NCI-H2029 (cell line): ENCODE measurements around the gene ARHGEF39.

Experiments
- DNase-seq: peaks from one replicate; lab custom pipeline; 2025; lab: John Stamatoyannopoulos, UW

Gene ARHGEF39

GRCh38 chr9:35691334-35691650 lies 26.3 kb upstream of the ARHGEF39 start:
- no peak for DNase-seq

DNA sequence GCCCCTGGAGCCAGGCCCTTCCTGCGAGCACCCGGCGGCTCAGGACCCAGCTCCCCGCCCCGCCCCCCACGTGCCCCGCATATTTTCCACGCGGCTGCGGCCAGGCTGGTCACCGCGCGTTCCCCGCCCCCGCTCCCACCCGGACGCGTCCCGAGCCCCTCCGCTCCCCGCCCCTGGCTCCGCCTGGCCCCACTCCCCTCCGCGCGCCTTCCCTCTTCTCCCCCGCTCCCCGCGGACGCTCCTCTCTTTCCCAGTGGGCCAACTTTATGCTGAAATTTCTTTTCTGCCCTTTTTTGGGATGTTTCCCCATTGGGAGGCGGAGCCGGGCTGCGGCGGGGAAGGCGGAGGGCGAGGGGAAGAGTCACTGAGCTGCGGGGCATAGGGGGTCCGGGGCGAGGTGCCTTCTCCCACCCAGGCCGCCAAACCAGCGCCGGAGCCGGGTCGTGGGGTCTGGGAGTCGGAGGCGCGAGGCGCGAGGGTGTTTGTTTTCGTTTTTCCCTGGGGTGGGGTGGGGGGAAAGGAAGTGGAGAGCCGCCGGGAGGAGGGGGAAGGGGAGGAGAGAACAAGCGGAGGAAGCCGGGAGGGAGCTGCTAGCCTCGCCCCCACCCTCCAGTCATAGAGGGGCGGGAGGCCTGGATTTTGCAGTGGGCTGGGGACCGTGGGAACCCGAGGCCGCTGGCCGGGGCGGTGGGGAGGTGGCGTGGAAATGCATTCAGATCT lies 25.8 kb upstream of the ARHGEF39 start:
- peak; percentile 30 for DNase-seq

DNA sequence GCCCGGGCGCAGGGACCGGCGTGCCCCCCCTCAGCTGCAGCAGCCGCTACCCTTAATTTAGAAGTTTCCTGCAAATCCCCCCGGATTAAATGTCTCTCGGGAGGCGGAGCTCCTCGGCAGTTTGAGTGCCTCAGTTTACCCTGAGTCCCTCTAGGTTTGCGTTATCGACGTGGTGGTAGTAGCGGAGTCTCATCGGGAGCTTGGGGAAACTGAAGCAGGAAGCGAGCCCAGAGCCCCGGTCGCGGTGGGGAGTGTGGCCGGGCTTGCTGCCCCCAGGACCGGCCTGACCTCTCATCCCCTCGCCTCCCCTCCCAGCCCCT lies 25.3 kb upstream of the ARHGEF39 start:
- DNase-seq, result no peak

DNA sequence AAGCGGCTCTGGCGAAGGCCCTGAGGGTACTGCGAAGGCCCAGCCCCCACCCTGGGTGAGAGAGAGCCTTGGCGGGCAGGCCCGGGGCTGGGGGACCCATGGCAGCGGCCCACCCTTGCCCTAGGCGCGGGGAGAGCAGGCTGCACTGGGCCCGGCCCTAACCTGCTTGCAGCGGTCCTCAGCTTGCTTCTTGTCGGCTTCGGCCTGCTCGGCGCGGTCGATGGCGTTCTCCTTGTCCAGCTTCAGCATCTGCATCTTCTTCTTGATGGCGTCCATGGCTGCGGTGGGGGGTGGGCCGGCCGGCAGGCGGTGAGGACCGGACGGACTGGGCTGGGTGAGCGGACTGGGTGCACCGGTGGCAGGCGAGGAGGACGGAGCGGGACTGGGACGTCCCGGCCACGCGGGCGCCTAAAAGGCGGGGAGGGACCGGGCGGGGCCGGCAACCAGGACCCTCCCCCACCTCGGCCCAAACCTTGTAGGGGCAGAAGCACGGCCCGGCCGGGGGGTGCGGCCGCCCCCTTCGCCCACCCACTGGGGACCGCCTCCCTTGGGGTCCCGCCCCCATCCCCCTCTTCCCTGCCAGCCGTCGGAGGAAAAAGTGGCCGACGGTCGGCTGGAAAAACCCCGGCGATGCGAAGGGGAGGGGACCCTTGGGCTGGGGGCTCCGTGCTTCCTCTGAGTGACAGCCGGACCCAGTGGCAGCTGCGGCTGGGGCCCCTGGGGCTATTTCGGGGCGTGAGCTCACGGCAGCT lies 24.7 kb upstream of the ARHGEF39 start, which contains the start of gene TPM2:
Gene TPM2, minus strand, starts transcription at position 384 of the 752 bp plus-strand sequence. Its CDS starts 108 bp downstream, at position 276.
- no peak for DNase-seq

- DNase-seq, result no peak
Measured at GRCh38 chr9:35688558-35689541, 23.9 kb upstream of the ARHGEF39 start.

- no peak for DNase-seq
Measured at GRCh38 chr9:35687972-35688557, 23.1 kb upstream of the ARHGEF39 start.

DNA sequence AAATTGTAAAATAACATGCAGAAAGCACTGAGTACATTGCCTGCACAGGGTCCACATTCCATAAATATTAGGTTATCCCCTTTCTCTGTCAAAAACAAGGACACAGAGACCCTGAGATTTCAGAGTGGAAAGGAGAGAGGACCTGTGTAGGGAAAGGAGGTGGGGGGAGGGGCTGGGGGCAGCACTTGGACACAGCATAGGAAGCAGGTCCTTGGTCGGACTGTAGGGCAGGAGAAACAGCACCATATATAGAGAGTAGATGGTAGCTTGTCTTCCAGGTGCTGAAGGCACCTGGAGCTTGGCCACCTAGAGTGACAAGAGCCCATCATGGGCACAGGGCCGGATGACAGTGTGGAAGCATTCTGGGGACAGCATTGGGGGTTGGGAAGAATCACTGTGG lies 22.3 kb upstream of the ARHGEF39 start:
- DNase-seq, result no peak

- DNase-seq, result no peak
Measured at GRCh38 chr9:35686222-35687203, 21.5 kb upstream of the ARHGEF39 start.

GRCh38 chr9:35685506-35685905 lies 20.5 kb upstream of the ARHGEF39 start:
- no peak for DNase-seq

DNA sequence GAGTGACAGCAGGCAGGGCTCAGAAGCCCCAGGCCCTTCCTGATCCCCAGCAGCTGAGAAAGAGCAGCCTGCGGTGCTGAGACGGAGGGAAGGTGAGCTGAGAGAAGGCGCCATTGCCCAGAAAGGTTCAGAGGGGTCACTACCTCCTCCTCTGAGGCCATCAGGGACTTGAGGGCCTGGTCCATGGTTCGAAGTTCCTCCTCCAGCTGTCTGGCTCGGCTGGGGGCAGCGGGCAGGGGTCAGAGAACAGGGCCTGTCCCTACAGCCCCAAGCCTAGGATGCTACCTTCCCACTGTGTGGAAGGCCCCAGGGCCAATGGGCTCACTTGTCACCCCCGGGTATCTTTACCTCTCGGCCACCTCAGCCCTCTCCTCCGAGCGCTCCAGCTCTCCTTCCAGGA lies 19.9 kb upstream of the ARHGEF39 start:
- no peak for DNase-seq

DNA sequence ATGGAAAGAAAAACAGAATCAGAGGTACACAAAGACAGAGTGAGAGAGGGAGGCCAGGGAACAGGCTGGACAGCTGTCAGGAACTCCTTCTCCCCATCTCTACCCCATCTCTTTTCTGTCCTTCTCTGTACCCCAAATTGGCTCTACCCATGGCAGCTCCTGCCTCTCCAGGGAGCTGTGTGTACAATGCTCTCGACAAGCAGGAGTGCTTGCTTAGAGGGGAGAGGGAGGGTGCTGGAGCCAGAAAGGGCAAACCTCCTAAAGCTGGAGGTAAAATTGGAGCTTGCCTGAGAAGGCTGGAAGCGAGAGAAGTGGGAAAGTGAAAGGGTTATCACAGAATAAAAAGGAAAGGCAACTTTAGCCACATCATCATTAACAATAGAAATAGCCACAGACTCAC lies 18.3 kb upstream of the ARHGEF39 start:
- DNase-seq, result no peak

DNA sequence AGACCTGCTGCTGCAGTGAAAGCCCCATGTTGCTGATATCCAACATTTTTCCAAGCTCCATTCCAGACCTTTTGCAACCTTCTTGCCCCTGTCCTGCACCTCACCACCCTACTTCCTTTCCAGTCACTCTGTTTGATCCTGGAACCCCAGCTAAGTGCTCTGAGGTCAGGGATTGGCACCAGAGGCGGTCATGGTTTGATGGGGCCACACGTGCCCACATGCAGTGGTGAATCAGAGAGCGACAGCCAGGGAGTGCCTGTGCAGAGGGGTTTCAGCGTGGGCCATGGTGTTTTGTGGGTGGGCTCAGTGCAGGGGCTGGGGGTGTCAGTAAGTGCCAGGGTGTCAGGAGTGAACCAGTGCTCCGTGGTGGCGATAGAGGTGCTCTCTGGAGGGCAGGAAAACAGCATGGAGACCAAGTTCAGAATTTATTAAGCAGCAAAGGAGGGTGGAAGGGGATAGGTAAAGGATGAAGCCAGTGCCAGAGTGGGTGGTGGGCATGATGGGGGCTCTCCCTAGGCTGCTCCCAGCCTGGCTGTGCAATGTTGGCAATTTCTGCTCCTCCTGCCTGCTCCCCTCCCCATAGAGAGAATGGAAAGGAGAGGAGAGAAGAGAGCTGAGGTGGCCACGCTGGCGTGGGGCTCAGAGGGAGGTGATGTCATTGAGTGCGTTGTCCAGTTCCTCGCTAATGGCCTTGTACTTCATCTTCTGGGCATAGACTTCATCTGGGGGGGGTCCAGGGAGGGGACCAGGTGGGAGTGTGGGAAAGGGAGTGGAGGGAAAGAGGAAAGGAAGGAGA lies 17.7 kb upstream of the ARHGEF39 start:
- DNase-seq, result no peak

DNA sequence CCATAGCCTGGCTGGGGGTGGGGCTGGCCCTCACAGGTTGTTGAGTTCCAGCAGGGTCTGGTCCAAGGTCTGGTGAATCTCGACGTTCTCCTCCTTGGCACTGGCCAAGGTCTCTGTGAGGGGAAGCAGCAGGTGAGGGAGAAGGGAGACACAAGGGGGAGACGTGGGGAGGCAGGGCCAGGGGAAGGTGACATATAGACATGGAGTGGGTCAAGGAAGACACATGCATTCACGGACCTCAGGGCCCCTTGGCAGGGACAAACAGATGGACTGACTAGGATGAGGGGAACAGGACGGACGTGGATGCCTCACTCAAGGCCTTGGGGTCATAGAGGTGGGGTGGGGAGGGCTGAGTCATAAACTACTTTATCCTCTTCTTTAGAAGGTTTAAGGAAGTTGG lies 17.1 kb upstream of the ARHGEF39 start:
- no peak for DNase-seq

DNA sequence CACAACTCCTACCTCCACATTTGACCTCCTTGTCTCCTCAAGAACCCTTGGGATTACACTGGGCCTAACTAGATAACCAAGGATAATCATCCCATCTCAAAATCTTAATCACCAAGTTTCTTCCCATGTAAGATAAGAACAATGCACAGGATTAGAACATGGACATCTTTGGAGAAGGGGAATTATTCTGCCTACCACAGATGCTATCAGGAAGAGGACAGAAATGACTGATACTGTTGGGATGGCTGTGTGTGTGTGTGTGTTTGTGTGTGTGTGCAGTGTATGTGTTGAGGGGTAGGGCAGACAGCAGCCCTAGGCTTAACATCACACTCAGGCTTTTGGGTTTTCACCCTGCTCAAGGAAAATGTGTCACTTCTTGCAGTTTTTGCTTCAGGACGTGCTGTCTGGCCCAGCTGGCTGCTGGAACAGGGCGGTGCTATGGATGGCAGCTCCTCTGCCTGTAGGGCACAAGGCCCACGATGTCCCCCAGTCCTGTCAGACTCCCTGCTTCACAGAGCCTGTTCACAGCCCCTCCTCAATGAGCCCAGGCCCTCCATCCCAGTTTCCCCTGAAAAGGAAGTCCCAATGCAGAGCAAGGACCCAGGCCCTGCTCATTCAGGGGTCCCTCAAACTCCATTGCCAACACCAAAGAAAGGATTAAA lies 16.5 kb upstream of the ARHGEF39 start:
- DNase-seq, result no peak

GRCh38 chr9:35680331-35681105 lies 15.5 kb upstream of the ARHGEF39 start:
- DNase-seq, result no peak

DNA sequence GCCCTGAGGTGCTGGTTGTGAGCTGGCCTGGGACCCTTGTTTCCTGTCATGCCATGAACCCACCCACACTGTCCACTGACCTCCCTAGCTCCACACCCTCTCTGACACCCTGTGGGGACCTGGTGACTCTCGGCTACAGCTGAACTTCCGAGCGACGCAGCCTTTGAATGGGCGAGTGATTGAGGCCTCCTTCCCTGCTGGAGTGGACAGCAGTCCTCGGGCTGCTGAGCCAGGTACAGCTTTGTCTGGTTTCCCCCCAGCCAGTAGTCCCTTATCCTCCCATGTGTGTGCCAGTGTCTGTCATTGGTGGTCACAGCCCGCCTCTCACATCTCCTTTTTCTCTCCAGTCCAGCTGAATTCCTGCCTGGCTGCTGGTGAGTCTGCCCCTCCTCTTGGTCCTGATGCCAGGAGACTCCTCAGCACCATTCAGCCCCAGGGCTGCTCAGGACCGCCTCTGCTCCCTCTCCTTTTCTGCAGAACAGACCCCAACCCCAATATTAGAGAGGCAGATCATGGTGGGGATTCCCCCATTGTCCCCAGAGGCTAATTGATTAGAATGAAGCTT lies 14.9 kb upstream of the ARHGEF39 start:
- no peak for DNase-seq

- no peak for DNase-seq
Measured at GRCh38 chr9:35679091-35679490, 14.1 kb upstream of the ARHGEF39 start.

DNA sequence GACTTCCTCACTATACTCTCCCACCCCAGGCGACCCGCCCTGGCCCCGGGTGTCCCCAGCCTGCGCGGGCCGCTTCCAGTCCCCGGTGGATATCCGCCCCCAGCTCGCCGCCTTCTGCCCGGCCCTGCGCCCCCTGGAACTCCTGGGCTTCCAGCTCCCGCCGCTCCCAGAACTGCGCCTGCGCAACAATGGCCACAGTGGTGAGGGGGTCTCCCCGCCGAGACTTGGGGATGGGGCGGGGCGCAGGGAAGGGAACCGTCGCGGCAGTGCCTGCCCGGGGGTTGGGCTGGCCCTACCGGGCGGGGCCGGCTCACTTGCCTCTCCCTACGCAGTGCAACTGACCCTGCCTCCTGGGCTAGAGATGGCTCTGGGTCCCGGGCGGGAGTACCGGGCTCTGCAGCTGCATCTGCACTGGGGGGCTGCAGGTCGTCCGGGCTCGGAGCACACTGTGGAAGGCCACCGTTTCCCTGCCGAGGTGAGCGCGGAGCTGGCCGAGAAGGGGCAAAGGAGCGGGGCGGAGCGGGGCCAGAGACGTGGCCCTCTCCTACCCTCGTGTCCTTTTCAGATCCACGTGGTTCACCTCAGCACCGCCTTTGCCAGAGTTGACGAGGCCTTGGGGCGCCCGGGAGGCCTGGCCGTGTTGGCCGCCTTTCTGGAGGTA lies 10.9 kb upstream of the ARHGEF39 start:
- DNase-seq, result no peak
